Measurements from ENCODE around the gene LCE6A.

- no peak for TF ChIP-seq CTCF (conservative IDR thresholded peaks at IDR 0.05; ENCODE audit: low read length)
- TF ChIP-seq EZH2phosphoT487 (IDR thresholded peaks at IDR 0.05; ENCODE audit: borderline replicate concordance) = no peak
Measured at GRCh38 chr1:152860129-152860528, 17.5 kb downstream of the LCE6A start.

Measured in Loucy (cell line).